H1 (cell line): ENCODE data around the gene RNF157. TPM values are rescaled to one million over a fixed set of nuclear protein-coding genes. Genes with fewer than 3 reads are reported as not detected.

Experiments used
- CTCF ChIA-PET: fragments of 300-600 bp; sonication (Branson Sonifier 250); formaldehyde crosslinking; loops from one replicate; lab custom pipeline; 2021; ENCODE audit not compliant: partially characterized antibody; lab: Charles Lee
- POLR2A ChIA-PET: fragments of 300-600 bp; sonication (Branson Sonifier 250); formaldehyde crosslinking; loops from one replicate; lab custom pipeline; 2021; ENCODE audit warnings: inconsistent platforms; ENCODE audit not compliant: partially characterized antibody; lab: Charles Lee
- DNase-seq, 2 experiments: peaks; one replicate each; pipeline versions ENCODE4 v3.0.0 to v3.0.0-alpha.2; 2010 to 2022; ENCODE audit warnings: low spot score in 2 of 2, low read depth in 1 of 2, mixed read lengths in 1 of 2
- FAIRE-seq: peaks from 2 replicates; lab custom pipeline; 2011; peaks lifted over from hg19 to GRCh38; lab: Jason Lieb, UNC
- H2AFZ ChIP-seq: 2 replicates; pipeline ENCODE4 v1.8.1; 2012; ENCODE audit warnings: low read length, inconsistent platforms
- H2AK5ac ChIP-seq: 2 replicates; pipeline ENCODE4 v1.6.1; 2013; ENCODE audit warnings: low read depth, low read length
- H2BK120ac ChIP-seq: replicated peaks from 2 replicates; pipeline ENCODE3; 2013; ENCODE audit warnings: low read depth, low read length, inconsistent platforms
- H2BK12ac ChIP-seq: 2 replicates; pipeline ENCODE4 v1.6.1; 2013; ENCODE audit warnings: low read depth, low read length
- H2BK15ac ChIP-seq: 2 replicates; pipeline ENCODE4 v1.6.1; 2013; ENCODE audit warnings: low read length
- H2BK20ac ChIP-seq: 2 replicates; pipeline ENCODE4 v1.6.1; 2013; ENCODE audit warnings: low read length
- H2BK5ac ChIP-seq: 2 replicates; pipeline ENCODE4 v1.6.1; 2013; ENCODE audit warnings: low read depth, low read length
- H3K14ac ChIP-seq: 2 replicates; pipeline ENCODE4 v1.6.1; 2013; ENCODE audit warnings: inconsistent platforms; ENCODE audit not compliant: insufficient read length
- H3K18ac ChIP-seq: 2 replicates; pipeline ENCODE4 v1.6.1; 2013; ENCODE audit warnings: low read length; ENCODE audit errors: extremely low read depth
- H3K23ac ChIP-seq: 2 replicates; pipeline ENCODE4 v1.6.1; 2013; ENCODE audit warnings: inconsistent platforms; ENCODE audit not compliant: insufficient read length
- H3K23me2 ChIP-seq: 2 replicates; pipeline ENCODE4 v1.6.1; 2013; ENCODE audit warnings: low read depth, low read length
- H3K27ac ChIP-seq: 2 replicates; pipeline ENCODE4 v1.6.1; 2011; ENCODE audit warnings: low read depth, low read length, inconsistent platforms
- H3K27me3 ChIP-seq, 4 experiments: replicated peaks in 1 of 4; 1 replicate in 1 of 4; 2 replicates in 3 of 4; pipeline versions ENCODE4 v1.6.1 to v1.8.1; 2011 to 2013; ENCODE audit warnings: low read length in 3 of 4, mild to moderate bottlenecking in 3 of 4, inconsistent platforms in 2 of 4, mixed read lengths in 2 of 4, moderate library complexity in 1 of 4; ENCODE audit not compliant: control insufficient read depth in 3 of 4, insufficient read depth in 3 of 4; ENCODE audit errors: extremely low read depth in 1 of 4
- H3K36me3 ChIP-seq, 4 experiments: 2 replicates each; pipeline versions ENCODE4 v1.6.1 to v1.8.1; 2011 to 2013; ENCODE audit warnings: mild to moderate bottlenecking in 4 of 4, low read length in 3 of 4, moderate library complexity in 2 of 4, control low read depth in 1 of 4, inconsistent platforms in 1 of 4; ENCODE audit not compliant: insufficient read depth in 4 of 4, control insufficient read depth in 2 of 4
- H3K4ac ChIP-seq: replicated peaks from 2 replicates; pipeline ENCODE3; 2013; ENCODE audit warnings: low read length, low read depth, mixed read lengths, inconsistent platforms; ENCODE audit not compliant: insufficient read length
- H3K4me1 ChIP-seq, 4 experiments: replicated peaks in 1 of 4; 1 replicate in 1 of 4; 2 replicates in 3 of 4; pipeline versions ENCODE4 v1.6.1 to v1.8.1; 2011 to 2013; ENCODE audit warnings: low read length in 3 of 4, inconsistent platforms in 2 of 4, mixed read lengths in 1 of 4; ENCODE audit not compliant: insufficient read depth in 4 of 4, control insufficient read depth in 3 of 4
- H3K4me2 ChIP-seq, 2 experiments: 2 replicates each; pipeline versions ENCODE4 v1.6.1 to v1.8.1; 2011 to 2013; ENCODE audit warnings: low read depth in 2 of 2, low read length in 2 of 2, control low read depth in 1 of 2, inconsistent platforms in 1 of 2, mild to moderate bottlenecking in 1 of 2; ENCODE audit not compliant: insufficient read depth in 1 of 2
- H3K4me3 ChIP-seq, 4 experiments: fragments of 200-600, 300-600 bp in 1 of 4; sonication (generic), shearing (Covaris generic), sonication (Bioruptor Twin) in 1 of 4; 2 replicates each; pipeline versions ENCODE4 v1.5.1 to v1.8.1; 2011 to 2016; ENCODE audit warnings: low read length in 4 of 4, low read depth in 3 of 4, control low read depth in 2 of 4, inconsistent platforms in 2 of 4, mild to moderate bottlenecking in 2 of 4, mixed read lengths in 1 of 4, moderate library complexity in 1 of 4; ENCODE audit not compliant: insufficient read depth in 2 of 4; ENCODE audit errors: extremely low read depth in 1 of 4
- H3K56ac ChIP-seq: replicated peaks from 2 replicates; pipeline ENCODE3; 2013; ENCODE audit warnings: low read depth, mild to moderate bottlenecking, mixed read lengths, low read length, inconsistent platforms; ENCODE audit not compliant: insufficient read length
- H3K79me1 ChIP-seq: 2 replicates; pipeline ENCODE4 v1.6.1; 2013; ENCODE audit warnings: low read depth, low read length, control low read depth
- H3K79me2 ChIP-seq, 2 experiments: 2 replicates each; pipeline versions ENCODE4 v1.6.1 to v1.8.1; 2012 to 2013; ENCODE audit warnings: low read length in 2 of 2, mild to moderate bottlenecking in 2 of 2, inconsistent platforms in 1 of 2; ENCODE audit not compliant: insufficient read depth in 2 of 2, control insufficient read depth in 1 of 2
- H3K9ac ChIP-seq, 4 experiments: replicated peaks in 1 of 4; 1 replicate in 1 of 4; 2 replicates in 3 of 4; pipeline versions ENCODE4 v1.6.1 to v1.8.1; 2011 to 2013; ENCODE audit warnings: low read depth in 3 of 4, low read length in 3 of 4, control low read depth in 2 of 4, mild to moderate bottlenecking in 2 of 4, moderate library complexity in 2 of 4, inconsistent platforms in 1 of 4; ENCODE audit errors: extremely low read depth in 1 of 4
- H3K9me3 ChIP-seq, 2 experiments: 2 replicates each; pipeline versions ENCODE4 v1.6.1 to v1.8.1; 2012 to 2013; ENCODE audit warnings: mild to moderate bottlenecking in 2 of 2, moderate library complexity in 2 of 2, control low read depth in 1 of 2, inconsistent platforms in 1 of 2, low read depth in 1 of 2, low read length in 1 of 2, mixed read lengths in 1 of 2; ENCODE audit not compliant: insufficient read depth in 2 of 2
- H4K20me1 ChIP-seq, 2 experiments: replicated peaks in 1 of 2; 2 replicates each; pipeline versions ENCODE3 to v1.8.1; 2011 to 2013; ENCODE audit warnings: inconsistent platforms in 2 of 2, low read length in 2 of 2, mild to moderate bottlenecking in 1 of 2; ENCODE audit not compliant: insufficient read depth in 2 of 2, control insufficient read depth in 1 of 2
- H4K5ac ChIP-seq: 2 replicates; pipeline ENCODE4 v1.6.1; 2013; ENCODE audit warnings: low read length, low read depth, mixed read lengths, inconsistent platforms; ENCODE audit not compliant: insufficient read length
- H4K8ac ChIP-seq: 2 replicates; pipeline ENCODE4 v1.8.0; 2013; ENCODE audit warnings: mild to moderate bottlenecking, moderate library complexity, low read length, inconsistent platforms; ENCODE audit not compliant: insufficient read depth; ENCODE audit errors: extremely low read depth
- H4K91ac ChIP-seq: replicated peaks from 2 replicates; pipeline ENCODE3; 2013; ENCODE audit warnings: low read length, mixed read lengths, inconsistent platforms; ENCODE audit not compliant: insufficient read length
- WGBS, 2 experiments: shearing (Covaris generic) in 1 of 2; methylation state at CpG; one replicate each; pipeline versions ENCODE4 v1.1.6 to v1.1.7; 2013 to 2015; ENCODE audit warnings: low lambda C conversion rate in 2 of 2, mixed read lengths in 2 of 2, inconsistent platforms in 1 of 2, low coverage in 1 of 2, missing lambda C conversion rate in 1 of 2; ENCODE audit not compliant: insufficient replicate concordance in 2 of 2, insufficient coverage in 1 of 2, insufficient read length in 1 of 2; ENCODE audit errors: extremely low coverage in 1 of 2, missing lambda C conversion rate in 1 of 2; 5-methylcytosine and 5-hydroxymethylcytosine counted together
- polyA plus RNA-seq, 7 experiments: library from polyadenylated mRNA; depleted of rRNA in 3 of 7; stranded (reverse) in 5 of 7; unstranded in 2 of 7; fragments of >200 nt in 5 of 7; fragments of 200-250 nt in 2 of 7; gene quantifications; 1 replicate in 5 of 7; 2 replicates in 1 of 7; 4 replicates in 1 of 7; pipeline versions ENCODE4 v1.2.1 to v1.2.3, GENCODE V29; 2011 to 2013; ENCODE audit warnings: missing spikeins in 2 of 7, mixed read lengths in 2 of 7
- total RNA-seq: library from RNA; stranded (reverse); fragmentation: NEBNext Ultra II Directional; extraction: Animal tissue kit (Norgen Biotek cat#: 25700); gene quantifications from 2 replicates; pipeline ENCODE4 v1.2.1, GENCODE V29; 2021
- TF ChIP-seq, protein P1 (sequence below): IDR thresholded peaks from 2 replicates; pipeline ENCODE4 v1.6.1; 2012; ENCODE audit warnings: inconsistent platforms

Gene RNF157
- total and polyA plus RNA-seq, 2 of the 8 experiments (the other 6 are each of a cell fraction or from before 2014, with no cell fraction given): 13.4 to 16.7 TPM

- Histone ChIP-seq H3K4me2 (0 out of 4 replicates have a peak overlapping the region, but pooled peaks of 1 of the 2 experiments have one; percentile 3), H2BK20ac (peak overlapping the region; percentile 13; the same call in 1 of the 2 replicates), H4K5ac (no peak overlapping the region), H3K4me1 (peaks cover 0 to 13% (median 10%) of the 10 kb centered on the region in 4 experiments; a peak in 5 of 7 replicates), H3K27me3 (no peaks in the 10 kb centered on the region), H3K9ac (no peak overlapping the region), H3K79me1 (no peaks in the 10 kb centered on the region), H3K4ac (no peak overlapping the region), H2AK5ac (no peak overlapping the region), H3K79me2 (no peaks in the 10 kb centered on the region), H2BK120ac (no peak overlapping the region), H3K9me3 (no peaks in the 10 kb centered on the region), H3K36me3 (no peaks in the 10 kb centered on the region), H2BK12ac (no peak overlapping the region), H3K27ac (no peak overlapping the region), H4K20me1 (no peaks in the 10 kb centered on the region), H2AFZ (no peak overlapping the region), H3K18ac (no peak overlapping the region), H3K14ac (no peak overlapping the region), H3K23ac (no peak overlapping the region), H4K91ac (no peak overlapping the region), H3K56ac (no peak overlapping the region), H2BK15ac (no peak overlapping the region), H3K4me3 (no peak overlapping the region), H4K8ac (no peak overlapping the region; the same call in 1 of the 2 replicates), H3K23me2 (no peaks in the 10 kb centered on the region), H2BK5ac (no peak overlapping the region)
- DNase-seq (no peak), FAIRE-seq (no peak)
- ChIA-PET POLR2A (interaction anchor here (0.9 to 2.2 kb wide), 3 partner anchors 10 to 21 kb away, joined by 3 to 10 read pairs (median 6); no protein-coding TSS in a partner anchor), CTCF (interaction anchor here (0.6 to 24.4 kb wide), 18 partner anchors 7 to 1126 kb away, joined by 3 to 778 read pairs (median 4); partner anchors contain the start of genes EXOC7 and FOXJ1)
- 76% methylated on average over 9 of the region's 9 CpGs; no CpG with 5 or more reads in 1 of the 2 experiments for WGBS, 2 experiments
- TF ChIP-seq, protein P1, sequence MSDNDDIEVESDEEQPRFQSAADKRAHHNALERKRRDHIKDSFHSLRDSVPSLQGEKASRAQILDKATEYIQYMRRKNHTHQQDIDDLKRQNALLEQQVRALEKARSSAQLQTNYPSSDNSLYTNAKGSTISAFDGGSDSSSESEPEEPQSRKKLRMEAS: peak; percentile 8; the same call in 1 of the 2 replicates
These were observed 87.1 kb downstream of the RNF157 start for GRCh38 chr17:76153202-76153601.
